Measurements from ENCODE around the gene IQCM.

IQCM gene

DNA sequence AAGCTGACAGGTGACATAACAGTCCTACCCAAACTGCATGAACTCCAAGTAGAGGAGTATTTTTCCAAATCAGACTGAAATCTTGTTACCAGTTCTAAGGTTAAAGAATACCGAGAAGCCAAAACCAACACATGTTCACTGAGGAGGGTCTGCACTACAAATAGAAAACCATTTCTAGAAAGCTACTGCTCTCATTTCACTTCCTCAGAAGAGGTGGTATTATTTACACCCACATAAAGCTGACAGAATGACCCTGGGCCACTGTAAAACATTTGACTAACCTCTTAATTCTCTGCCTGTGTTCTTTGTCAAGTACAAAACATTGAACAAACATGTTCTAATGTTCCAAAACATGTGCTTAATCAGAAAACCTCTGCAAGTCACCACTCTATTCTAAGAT is 95.8 kb downstream of the IQCM start:
- TF ChIP-seq, protein P1, sequence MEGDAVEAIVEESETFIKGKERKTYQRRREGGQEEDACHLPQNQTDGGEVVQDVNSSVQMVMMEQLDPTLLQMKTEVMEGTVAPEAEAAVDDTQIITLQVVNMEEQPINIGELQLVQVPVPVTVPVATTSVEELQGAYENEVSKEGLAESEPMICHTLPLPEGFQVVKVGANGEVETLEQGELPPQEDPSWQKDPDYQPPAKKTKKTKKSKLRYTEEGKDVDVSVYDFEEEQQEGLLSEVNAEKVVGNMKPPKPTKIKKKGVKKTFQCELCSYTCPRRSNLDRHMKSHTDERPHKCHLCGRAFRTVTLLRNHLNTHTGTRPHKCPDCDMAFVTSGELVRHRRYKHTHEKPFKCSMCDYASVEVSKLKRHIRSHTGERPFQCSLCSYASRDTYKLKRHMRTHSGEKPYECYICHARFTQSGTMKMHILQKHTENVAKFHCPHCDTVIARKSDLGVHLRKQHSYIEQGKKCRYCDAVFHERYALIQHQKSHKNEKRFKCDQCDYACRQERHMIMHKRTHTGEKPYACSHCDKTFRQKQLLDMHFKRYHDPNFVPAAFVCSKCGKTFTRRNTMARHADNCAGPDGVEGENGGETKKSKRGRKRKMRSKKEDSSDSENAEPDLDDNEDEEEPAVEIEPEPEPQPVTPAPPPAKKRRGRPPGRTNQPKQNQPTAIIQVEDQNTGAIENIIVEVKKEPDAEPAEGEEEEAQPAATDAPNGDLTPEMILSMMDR (IDR thresholded peaks at IDR 0.05) = no peak

DNA sequence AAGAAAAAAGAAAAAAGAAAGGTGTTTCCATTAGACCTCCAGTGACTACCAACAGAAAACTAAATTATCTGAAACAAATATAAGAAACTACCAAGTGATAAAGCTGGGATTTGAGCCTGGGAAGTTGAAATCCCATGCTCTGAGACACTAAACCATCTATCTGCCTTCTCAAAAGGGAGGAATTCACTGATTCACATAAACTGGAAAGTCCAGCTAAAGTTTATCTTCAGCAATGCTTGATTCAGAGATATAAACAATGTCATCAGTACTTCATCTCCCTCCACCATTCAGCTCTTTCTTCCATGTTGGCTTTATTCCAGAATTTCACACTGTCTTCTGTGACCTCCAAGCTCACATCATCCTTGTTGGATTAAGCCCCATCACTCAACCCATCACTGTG is 96.3 kb downstream of the IQCM start:
- TF ChIP-seq, protein P1 (IDR thresholded peaks at IDR 0.05) = no peak

DNA sequence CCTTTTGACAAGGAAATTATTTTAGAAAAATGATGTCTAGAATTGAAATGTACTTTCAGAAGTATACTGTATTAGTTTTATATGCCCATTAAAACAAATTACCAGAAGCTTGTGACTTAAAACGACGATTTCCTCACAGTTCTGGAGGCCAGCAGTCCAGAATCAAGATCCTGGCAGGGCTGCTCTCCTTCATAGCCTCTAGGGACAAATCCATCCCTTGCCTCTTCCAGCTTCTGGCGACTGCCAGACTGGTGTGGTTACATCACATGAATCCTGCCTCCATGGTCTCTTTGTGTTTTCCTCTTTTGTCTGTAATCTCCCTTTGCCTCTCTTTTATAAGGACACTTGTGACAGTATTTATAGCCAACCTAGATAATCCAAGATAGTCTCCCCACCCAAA is 97.1 kb downstream of the IQCM start:
- TF ChIP-seq, protein P1 (IDR thresholded peaks at IDR 0.05) = no peak

DNA sequence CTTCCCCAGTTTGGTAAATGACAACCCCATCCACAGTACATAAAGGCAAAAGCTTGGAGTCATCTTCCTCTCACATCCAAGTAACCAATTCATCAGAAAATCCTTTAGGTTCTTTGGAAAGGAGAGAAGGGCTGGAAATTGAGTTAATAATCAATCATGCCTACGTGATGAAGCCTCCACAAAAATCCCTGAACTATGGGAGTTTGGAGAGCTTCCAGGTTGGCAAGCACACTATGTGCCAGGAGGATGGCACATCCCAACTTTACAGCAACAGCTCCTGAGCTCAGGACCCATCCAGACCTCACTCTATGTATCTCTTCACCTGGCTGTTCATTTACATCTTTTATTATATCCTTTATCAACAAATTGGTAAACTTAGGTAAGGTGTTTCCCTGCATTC is 98.9 kb downstream of the IQCM start:
- TF ChIP-seq, protein P1 (IDR thresholded peaks at IDR 0.05) = no peak

DNA sequence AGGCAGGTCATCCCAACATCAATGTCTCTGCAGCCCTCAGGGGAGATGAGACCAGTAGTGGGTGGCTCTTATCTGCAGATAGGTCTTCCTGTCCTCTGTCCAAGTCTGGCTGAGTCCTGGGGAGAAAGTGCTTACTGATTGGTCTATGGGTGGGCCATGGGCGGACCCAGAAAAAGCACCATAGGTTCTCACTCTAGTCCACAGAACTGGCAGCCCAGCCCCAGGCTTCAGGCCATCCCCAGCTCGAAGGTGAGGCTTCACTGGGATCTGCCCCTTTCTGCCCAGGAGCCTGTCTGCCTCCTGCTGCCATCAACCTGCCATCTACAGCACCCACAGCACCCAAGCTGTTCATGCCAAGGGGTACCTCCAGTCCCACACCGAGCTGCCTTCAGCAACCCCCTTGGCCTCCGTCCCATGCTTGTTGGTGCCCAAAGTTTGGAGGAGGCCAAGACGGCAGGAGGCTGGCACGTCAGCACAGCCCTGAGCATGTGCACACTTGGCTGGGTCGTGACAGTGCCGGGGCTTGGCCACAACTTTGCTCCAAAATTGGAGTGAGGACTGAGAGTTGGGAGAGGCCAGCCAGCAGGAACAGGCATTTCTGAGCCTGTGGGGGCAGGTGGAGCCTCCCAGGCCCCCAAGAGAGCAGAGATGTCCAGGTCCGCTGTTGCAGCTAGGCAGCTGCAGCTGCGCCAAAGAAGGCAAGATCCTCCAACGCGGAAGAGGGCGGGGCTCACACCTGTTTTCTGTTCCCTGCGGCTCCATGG is 99.6 kb downstream of the IQCM start:
- TF ChIP-seq, protein P1 (IDR thresholded peaks at IDR 0.05) = no peak

DNA sequence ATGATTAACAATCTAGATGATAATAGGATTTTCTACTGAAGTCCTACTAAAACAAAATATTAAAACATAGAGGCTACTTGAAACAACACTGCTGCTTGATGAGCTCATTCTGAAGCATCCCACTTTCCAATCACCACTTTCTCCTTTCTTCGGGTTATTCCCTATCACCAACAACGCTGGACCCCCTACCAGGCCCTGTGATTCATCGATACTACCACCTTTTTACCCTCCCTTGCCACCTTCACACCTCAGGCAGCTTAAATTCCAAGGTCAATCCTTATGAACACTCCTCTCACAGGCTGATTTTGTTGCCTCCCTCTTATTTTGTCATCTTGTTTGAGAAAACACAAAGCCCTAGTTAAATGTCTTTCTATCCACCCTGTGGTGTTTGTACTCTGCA is 102.6 kb downstream of the IQCM start:
- TF ChIP-seq, protein P1 (IDR thresholded peaks at IDR 0.05) = no peak

DNA sequence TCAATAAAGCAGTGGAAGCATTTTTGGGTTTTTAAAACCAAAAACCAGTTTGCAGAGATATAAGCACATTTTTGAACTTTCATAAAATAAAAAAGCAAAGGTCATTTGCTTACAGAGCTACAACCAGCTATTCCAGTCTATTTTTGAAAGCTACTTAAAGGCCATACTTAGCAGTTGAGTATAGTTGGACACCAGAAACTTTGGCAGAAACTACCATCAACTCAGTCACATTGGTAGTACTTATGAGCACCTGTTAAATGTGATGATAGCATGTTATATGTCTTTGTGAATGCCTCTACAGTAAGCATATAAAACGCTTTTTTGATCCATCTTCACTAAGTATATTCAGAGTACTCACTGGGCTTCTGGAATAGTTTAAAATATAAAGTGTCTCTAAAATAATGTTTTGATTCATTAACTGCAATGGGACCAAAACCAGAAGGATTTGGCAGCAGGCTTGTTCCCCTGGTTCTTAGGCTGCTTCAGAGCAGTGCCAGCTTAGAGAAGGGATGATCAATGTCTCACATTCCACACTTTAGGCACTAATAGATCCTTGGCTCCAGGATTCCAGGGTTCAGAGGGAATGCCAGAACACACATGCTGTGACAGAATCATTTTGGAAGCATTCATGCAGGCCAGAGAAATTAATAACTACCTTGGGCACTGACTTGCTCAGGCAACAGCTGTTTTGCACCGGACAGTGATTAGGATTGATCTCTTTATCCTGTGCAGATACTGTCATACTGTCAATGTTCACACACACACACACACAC is 103.9 kb downstream of the IQCM start:
- TF ChIP-seq, protein P1 (IDR thresholded peaks at IDR 0.05) = no peak

Measured in LNCAP (cell line).